Endometrial microvascular endothelial cells (primary cell): ENCODE results near the gene PAH. TPM values are rescaled to one million over a fixed set of nuclear protein-coding genes. Genes with fewer than 3 reads are reported as not detected.

Source experiments
- in situ Hi-C: cut with HindIII; loops from 2 replicates; pipeline ENCODE4 v1.10.0; 2017; ENCODE audit warnings: low sequenced_read_pairs, low pct_unique_long_range_greater_than_20kb; ENCODE audit errors: inconsistent ontology term
- total RNA-seq: library from RNA; depleted of rRNA; stranded (reverse); fragments of >200 nt; gene quantifications from one replicate; pipeline ENCODE4 v1.2.3, GENCODE V29; 2015; ENCODE audit errors: inconsistent ontology term

PAH gene
- not detected for total RNA-seq

DNA sequence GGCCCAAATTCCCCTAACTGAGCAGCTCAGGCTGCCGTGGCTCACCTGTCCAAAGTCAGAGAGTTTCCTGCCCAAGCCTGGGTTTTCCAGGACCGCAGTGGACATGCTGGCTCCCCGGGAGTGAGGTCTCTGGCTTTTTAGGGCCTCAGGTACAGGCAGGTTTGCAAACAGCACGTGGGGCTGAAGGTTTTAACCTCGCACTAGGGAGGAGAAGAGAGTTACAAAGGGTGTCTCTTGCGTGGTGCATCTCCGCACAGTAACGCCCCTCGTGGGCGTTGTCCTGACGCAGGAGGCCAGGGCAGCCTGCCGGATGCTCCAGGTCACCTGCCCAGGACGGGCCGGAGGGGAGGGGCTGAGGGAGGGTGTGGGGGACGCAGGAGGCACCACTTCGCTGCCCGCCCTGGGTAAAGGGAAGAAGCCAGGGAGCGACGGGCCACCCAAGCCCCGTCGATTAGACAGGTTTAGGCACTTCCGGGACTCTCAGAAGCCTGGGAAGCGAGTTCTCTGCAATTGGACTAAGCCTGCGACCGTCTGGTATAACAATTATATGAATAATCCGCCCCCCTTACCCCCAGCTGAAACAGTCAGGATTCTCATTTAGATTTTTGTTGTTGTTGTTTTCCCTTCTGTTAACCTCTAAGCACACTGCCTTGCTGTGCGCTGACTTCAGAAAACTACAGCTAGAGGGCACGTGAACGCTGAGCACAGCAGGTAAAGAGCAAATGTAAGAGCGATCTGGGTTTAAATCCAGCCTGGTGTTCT lies at the start of gene PAH:
PAH (minus strand) TSS at position 219 of the 762 bp plus-strand sequence; CDS start at position 105, 114 bp downstream.
- in situ Hi-C loops, result no loop called here

DNA sequence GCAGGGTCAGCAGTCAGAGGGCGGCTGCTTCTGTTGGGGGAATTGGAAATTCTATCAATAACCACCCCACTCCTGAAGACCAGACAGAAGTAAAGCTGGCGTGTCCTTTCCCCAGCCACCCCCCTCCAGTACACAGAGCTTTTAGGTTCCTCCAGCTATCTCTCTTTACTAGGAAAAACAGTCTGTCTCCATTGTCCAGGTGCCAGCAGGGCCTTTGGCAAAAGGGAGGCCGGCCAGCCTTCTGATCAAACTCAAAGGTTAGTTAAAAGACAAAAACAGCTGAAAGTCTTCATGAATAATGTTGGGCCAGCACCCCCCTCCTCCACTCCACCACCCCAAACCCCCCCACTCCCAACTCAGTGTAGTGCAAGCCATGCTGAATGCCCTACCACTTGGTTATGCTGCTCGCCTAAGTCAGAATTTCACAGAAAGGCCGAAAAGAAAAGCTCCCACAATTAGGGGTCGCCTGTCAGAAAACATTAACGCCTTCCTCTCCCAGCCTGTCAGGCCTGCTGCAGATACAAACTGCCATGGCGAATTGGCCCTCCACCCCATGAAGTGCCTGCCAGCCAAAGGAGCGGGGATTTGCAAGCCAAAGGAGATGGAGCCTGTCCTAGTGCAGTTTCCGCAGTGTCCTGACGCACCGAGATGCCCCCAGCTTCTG lies 49.3 kb upstream of the PAH start:
- in situ Hi-C loops, result no loop called here

DNA sequence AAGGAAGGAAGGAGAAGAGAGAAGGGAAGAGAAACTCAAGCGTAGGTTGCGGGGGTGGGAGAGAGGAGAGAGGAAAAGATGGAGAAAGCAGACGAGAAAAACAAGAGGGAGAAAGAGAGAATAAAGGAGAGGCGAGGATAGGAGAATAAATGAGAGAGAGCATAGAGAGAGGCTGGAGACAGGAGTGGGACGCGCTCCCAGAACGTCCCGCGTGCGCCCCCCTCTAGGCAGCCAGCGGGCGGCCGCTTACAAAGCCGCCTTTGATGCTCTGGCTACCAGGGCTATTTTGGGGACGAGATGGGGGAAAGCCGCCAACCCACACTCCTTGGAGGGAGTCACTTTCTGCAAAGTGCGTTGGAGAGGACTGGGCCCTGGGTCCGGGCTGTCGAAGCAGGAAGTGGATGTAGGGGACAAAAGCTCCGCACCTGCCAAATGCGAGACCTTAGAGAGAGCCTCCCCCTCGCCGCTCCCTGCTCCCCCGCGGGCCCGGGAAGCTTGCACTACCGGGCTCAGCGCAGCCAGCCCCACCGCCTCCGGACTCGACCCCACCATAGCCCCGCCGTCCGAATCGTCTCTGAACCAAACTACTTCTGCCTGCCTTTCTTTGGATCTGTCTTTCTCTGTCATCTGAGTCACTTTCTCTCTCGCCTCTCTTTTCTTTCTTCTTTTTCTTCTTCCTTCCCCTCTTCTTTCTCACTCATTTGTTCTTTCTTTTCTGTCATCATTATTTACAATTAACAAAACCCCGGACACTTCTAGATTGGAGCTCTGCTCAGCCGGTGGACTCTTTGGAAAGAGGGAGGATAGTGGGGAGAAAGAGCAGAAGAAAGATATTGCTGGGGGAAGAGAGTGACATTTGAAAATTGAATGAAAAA lies 48.5 kb upstream of the PAH start:
- in situ Hi-C loops, result no loop called here

DNA sequence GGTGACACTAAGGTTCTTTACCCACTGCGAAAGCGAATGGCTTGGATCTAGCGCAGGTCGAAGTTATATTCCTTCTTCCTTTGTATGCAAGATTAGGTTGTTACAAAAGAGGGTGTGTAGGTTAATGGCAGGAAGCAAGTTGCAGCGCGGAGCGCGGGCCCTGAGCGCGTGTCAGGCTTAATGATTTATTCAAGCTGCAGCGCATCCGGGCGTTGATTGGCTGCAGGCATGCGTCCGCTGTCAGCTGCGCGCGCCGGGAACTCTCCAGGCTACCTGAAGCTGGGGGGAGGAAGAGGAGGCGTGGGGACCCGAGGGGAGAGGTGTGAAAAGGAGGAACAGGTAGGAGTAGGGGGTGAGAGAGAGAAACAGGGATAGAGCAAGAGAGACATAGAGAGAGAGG lies 47.8 kb upstream of the PAH start:
- in situ Hi-C loops, result no loop called here

DNA sequence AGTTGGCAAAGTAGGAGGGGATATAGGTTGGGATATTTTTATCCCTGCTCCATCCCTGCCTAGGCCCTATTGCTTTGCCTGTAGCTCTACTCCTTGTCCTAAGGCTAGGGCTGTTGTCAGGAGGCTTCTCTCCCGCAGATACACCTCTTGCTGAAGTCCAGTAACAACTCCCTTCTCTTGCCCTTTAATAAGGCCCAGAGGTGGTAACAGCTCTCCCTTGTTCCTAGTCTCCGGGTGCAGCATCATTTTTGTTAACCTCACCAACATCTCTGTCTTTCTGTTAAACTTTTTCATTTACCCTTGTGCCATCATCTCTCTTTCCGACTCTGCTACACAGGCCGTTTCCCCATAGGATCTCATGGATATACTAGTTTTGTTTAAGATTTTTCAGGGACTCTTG lies 46.8 kb upstream of the PAH start:
- in situ Hi-C loops, result no loop called here

DNA sequence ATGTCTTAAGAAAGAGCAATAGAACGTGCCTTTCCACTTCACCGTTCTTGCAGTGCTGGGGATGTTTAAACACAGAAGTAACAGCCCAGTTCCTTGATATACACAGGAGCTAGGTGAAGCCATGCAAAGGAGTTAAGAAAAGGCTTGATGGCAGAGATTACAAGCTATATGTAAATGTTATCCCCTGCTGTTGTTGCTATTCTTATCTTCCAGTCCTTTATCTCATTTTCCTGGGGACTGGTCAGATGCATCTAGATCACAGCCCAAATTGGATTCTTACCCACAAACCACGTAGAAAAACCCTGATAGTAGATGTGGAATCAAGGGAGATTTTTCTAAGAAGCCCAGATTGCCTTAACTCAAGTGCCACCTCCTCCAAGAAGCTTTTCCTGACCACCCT lies 45.9 kb upstream of the PAH start:
- in situ Hi-C loops, result no loop called here

DNA sequence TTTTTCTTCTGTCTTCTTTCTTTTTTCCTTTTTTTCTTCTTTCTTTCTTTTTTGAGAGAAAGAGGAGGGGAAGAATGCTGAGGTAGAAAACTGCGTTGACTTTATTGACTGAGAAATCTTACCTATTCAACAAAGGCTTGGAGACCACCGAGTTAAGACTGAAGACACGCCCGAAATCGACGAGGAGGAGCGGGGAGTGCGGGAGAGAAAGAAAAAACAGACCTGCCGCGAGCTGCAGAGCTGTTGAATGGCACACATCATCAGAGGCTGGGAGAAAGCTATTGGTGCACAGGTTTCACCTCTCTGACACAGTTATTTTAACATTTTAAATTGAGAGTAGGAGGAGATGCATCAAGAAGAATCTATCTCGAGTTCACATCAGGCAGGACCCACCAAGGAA lies 45.5 kb upstream of the PAH start:
- in situ Hi-C loops, result no loop called here

DNA sequence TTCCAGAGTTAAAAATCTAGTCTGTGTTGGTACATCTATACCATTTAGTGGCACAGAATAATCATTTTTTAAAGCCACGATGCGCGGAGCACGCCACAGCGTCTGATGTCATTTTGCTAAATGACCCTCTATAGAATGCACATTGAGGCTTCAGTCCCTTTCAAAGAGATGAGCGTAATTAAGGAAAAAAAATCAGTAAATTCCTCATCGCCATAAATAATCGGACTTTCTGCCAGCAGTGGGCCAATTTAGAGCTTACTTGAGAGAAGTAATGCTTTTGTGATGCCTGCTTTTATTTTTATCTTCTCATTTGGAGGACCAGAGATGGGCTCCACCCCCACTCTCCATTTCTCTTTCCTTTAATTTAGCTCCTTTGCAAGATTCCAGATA lies 44.4 kb upstream of the PAH start:
- in situ Hi-C loops, result no loop called here

DNA sequence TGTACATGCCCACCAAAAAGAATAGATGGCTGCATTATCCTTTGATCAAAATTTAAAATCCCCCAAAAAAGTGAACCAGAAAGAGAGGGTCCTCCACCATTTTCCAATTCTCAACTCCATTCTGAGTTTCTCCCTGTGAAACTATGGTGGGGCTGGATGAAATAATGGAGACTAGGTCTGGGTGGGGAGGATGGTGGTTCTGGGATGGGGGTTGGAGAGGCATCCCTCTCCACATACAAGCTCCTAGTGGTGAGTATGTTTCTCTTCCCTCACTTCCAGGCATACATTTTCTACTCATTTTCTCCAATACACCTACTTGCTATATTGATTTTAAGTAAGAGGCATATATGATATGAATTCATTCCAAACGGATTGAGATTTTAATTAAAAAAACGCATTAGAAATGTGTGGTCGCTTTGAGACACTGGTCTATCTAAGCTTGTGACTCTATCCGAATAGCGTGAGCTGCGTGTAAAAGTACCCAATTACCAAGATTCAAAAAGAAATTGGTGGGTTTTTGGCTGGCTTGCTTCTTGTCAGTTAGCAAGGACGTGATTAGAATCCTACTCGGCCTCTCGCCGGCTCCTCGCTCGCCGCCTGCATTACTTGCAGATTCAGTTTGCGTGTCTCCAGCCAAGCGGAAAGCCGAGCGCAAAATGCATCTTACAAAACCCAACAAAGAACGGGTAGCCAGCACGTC lies 43.9 kb upstream of the PAH start:
- in situ Hi-C loops, result no loop called here

DNA sequence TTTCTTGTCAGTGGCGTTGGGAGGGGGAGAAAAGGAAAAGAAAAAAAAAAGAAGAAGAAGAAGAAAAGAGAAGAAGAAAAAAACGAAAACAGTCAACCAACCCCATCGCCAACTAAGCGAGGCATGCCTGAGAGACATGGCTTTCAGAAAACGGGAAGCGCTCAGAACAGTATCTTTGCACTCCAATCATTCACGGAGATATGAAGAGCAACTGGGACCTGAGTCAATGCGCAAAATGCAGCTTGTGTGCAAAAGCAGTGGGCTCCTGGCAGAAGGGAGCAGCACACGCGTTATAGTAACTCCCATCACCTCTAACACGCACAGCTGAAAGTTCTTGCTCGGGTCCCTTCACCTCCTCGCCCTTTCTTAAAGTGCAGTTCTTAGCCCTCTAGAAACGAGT lies 42.3 kb upstream of the PAH start:
- in situ Hi-C loops, result no loop called here

DNA sequence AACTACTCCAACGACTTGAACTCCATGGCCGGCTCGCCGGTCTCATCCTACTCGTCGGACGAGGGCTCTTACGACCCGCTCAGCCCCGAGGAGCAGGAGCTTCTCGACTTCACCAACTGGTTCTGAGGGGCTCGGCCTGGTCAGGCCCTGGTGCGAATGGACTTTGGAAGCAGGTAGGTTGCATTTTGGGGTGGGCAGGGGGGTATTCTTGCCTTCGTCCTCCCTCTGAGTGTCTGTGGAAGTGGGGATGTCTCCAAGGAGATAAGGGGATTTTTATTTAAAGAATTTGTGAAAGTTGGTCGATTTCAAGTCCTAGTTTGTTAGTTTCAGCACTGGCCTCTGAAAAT lies 41.8 kb upstream of the PAH start:
- in situ Hi-C loops, result no loop called here

DNA sequence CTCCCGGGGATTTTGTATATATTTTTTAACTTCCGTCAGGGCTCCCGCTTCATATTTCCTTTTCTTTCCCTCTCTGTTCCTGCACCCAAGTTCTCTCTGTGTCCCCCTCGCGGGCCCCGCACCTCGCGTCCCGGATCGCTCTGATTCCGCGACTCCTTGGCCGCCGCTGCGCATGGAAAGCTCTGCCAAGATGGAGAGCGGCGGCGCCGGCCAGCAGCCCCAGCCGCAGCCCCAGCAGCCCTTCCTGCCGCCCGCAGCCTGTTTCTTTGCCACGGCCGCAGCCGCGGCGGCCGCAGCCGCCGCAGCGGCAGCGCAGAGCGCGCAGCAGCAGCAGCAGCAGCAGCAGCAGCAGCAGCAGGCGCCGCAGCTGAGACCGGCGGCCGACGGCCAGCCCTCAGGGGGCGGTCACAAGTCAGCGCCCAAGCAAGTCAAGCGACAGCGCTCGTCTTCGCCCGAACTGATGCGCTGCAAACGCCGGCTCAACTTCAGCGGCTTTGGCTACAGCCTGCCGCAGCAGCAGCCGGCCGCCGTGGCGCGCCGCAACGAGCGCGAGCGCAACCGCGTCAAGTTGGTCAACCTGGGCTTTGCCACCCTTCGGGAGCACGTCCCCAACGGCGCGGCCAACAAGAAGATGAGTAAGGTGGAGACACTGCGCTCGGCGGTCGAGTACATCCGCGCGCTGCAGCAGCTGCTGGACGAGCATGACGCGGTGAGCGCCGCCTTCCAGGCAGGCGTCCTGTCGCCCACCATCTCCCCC lies 41.2 kb upstream of the PAH start:
- in situ Hi-C loops, result no loop called here

DNA sequence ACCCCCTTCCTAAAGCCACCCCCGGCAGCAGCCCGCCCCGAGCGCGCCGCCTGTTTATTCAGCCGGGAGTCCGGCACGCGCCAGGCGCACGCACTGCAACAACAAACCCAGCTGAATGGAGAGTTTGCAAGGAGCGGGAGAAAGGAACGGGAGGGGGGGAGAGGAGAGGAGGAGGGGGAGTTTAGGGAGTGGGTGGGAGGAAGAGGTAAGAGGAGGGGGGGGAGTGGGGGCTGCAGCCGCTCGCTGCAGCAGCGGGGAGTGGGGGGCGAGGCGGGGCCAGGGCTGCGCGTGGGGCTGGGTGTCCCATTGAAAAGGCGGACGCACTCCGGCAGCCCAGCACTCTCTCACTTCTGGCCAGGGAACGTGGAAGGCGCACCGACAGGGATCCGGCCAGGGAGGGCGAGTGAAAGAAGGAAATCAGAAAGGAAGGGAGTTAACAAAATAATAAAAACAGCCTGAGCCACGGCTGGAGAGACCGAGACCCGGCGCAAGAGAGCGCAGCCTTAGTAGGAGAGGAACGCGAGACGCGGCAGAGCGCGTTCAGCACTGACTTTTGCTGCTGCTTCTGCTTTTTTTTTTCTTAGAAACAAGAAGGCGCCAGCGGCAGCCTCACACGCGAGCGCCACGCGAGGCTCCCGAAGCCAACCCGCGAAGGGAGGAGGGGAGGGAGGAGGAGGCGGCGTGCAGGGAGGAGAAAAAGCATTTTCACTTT lies 40.5 kb upstream of the PAH start, which contains the start of gene ASCL1:
ASCL1 (plus strand) TSS at position 336 of the 712 bp plus-strand sequence. CDS start 571 bp downstream, outside the sequence.
- in situ Hi-C loops, result no loop called here

DNA sequence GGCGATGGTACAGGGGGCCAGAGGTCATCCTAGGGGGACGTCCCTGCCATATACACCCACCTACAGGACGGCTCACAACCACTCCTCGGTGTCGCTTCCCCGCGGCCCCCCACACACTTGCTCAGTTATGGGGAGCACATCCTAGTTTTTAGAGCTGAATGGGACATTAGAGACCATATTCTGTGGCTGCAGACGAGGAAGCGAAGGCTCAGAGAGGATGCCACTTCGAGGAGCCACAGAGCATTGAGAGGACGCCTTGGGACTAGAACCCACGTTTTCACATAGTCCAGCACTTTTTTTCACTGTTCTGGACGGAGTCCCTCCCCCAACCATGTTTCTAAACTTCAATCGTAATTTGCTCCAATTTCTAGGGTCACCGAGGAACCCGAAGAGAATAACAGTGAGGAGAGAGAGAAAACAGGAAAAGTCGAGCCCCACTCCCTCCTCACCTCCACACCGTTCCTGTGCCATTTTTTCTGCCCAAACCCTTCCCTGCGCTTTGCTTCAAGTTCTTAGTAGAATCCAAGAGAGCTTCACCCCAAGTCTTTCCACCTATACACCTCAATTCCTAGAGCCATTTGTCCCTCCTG lies 39.8 kb upstream of the PAH start:
- in situ Hi-C loops, result no loop called here

DNA sequence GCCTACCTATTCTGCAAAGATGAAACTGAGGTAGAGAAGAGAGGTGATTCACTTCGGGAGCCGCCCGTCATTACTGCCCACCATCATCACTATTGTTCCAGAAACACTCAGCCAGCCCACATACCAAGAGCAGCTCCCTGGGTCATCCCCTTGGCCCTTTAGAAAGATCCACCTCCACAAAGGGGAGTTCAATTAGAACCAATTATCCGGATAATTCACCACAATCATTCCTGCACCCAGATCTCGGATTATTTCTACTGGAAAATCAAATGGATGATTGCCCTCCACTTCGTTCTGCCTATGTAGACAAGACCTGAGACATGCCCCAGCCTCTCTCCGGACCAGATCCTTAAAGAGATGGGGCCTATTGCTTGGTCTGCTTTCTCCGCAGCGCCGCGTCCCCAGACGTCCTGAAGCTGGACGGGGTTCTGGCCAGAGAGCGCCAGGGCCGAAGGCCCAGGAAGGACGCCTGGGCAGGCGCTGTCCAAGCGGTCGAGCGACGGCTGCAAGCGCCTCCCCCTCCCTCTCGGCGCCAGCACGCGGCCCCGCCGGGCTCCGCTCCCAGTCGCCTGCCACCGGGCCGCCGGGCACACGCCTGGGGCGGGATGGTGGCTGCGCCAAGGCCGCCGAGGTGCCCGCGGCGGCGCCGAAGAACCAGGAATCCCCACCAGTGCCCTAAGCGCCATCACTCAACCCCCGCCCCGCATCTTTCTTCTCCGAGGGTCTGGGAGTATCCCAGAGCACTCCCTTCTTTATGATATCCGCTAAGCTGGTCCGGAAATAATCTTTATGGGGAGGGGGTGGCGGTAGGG lies 39.1 kb upstream of the PAH start:
- in situ Hi-C loops, result no loop called here

DNA sequence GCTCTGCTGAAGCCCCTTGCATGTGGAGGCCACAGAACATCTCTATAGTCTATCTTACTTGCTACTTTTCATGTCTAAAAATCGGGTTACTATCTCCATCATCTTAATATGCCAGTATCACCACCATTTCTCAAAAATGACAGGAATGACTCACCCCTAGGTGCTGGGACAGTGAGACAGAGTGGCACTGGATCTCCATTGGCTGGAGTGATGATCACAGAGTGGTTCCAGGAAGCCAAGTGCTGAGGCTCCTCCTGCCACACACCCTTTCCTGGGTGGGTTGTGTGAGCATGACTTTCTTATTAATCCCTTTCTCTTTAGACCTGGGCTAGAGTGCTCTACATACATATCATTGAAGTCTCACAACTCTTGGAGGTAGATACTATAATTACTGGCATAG lies 37.1 kb upstream of the PAH start:
- in situ Hi-C loops, result no loop called here

DNA sequence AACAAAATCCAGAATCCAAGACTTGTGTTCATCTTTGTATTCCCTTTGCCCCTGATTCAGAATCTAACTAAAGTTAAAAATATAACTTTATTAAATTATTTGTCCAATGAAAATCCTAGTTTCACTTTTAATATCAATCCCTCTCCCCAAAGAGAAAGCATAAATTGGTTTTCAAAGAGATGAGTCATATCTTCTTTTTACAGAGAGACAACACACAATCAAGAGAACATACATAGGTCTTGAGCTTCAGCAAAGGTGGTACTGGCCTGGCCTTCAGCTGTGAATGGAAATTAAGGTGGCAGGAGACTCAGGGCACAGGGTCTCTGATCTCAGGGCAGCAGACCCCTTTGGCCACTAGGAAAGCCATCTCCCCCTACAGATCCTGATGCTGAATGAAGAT lies 36.2 kb upstream of the PAH start:
- in situ Hi-C loops, result no loop called here
